ENCODE data around the gene ESYT2. TPM values are rescaled to one million over a fixed set of nuclear protein-coding genes. Genes with fewer than 3 reads are reported as not detected.

ESYT2 gene
- total and polyA plus RNA-seq, 7 donors: 27.5 to 63.4 (median 44.0) TPM

DNA sequence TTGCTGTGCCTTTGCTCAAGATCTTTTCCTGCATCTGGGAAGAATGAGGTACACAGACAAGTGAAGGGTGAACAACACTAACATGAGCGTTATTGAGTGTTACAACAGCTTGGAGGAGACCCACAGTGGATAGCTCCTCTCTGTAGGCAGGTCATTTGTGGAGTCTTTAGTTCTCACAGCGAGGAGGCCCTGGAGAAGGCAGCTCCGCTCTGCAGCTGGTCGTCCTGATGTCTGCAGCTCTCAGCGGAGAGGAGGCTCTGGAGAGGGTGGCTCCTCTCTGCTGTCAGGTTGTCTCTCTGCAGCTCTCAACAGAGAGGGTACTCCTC lies 20.1 kb upstream of the ESYT2 start:
- H3K36me3 ChIP-seq (ENCODE audit: insufficient read depth in 1 of 2, low read depth in 1 of 2): no peaks in the 10 kb centered on the region
- peaks cover 5% of the 10 kb centered on the region for H3K4me1 ChIP-seq
- no peaks in the 10 kb centered on the region for H3K9me3 ChIP-seq
- intact Hi-C loops (cut with DNase I): no loop called here
- 87 to 91% (median 89%) methylated on average over 5 of the region's 5 CpGs for WGBS, 3 donors
- no peak for DNase-seq
- no peaks in the 10 kb centered on the region for H3K27me3 ChIP-seq (ENCODE audit: insufficient read depth in 3 of 3, low read length in 2 of 3)
- H3K4me3 ChIP-seq: no peak overlapping the region
- TF ChIP-seq CTCF (IDR thresholded peaks at IDR 0.05): no peak
- no peak for ATAC-seq
- no peak overlapping the region for H3K27ac ChIP-seq

- TF ChIP-seq CTCF (IDR thresholded peaks at IDR 0.05): no peak
- peaks cover 5% of the 10 kb centered on the region for H3K4me1 ChIP-seq
- no peaks in the 10 kb centered on the region for H3K9me3 ChIP-seq
- intact Hi-C loops (cut with DNase I): no loop called here
- no peaks in the 10 kb centered on the region for H3K36me3 ChIP-seq (ENCODE audit: insufficient read depth in 1 of 2, low read depth in 1 of 2)
- ATAC-seq (peak in 2 of 4 donors; percentile 44 to 54), DNase-seq (no peak)
- no peaks in the 10 kb centered on the region for H3K27me3 ChIP-seq (ENCODE audit: insufficient read depth in 3 of 3, low read length in 2 of 3)
- peak overlapping the region; percentile 54 for H3K4me3 ChIP-seq
- 50 to 83% (median 51%) methylated on average over 1 of the region's 1 CpG for WGBS, 3 donors
- peak overlapping the region; percentile 33 for H3K27ac ChIP-seq
Measured at GRCh38 chr7:158847451-158847866, 18.1 kb upstream of the ESYT2 start.

DNA sequence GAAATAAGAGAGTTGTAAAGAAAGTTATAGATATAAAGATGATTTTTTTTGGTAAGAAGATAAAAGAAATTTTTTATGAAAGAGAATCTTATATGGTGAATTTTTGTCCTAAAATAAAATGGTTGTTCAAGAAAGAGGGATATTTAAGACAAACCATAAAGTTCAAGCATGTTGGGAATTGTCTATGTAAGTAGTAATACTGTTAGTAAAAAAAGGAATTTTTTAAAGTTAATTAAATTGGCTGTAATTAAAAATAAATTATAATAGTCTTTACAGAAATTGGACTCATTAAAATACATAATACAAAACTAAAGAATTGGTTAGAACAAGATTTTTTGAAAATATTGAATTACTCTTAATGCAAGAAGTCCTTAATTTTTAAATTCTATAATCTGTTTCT lies 17.0 kb upstream of the ESYT2 start:
- Histone ChIP-seq H3K4me3 (no peak overlapping the region), H3K4me1 (peaks cover 5% of the 10 kb centered on the region), H3K9me3 (no peaks in the 10 kb centered on the region), H3K36me3 (ENCODE audit: insufficient read depth in 1 of 2, low read depth in 1 of 2) (no peaks in the 10 kb centered on the region), H3K27ac (no peak overlapping the region), H3K27me3 (ENCODE audit: insufficient read depth in 3 of 3, low read length in 2 of 3) (no peaks in the 10 kb centered on the region)
- TF ChIP-seq CTCF (IDR thresholded peaks at IDR 0.05): no peak
- ATAC-seq: no peak
- intact Hi-C loops (cut with DNase I): no loop called here
- no peak for DNase-seq

DNA sequence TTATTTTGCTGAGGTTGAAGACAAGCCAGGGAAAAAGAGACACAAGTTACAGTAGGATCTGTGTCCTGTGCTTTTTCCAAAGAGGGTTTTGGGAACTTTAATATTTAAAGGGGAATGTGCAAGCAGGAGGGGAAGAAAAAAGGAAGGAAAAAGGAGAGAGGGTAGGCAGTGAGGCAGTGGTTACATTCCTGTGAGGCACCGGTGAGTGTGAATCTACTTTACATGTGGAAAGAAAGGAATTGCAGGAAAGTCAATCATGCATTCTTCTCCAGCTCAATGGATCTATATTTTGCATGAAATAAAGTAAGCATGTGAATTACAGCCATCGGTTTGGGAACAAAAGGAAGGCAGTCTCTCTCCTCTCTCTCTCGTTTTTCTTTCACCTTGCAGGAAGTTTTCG lies 14.5 kb upstream of the ESYT2 start:
- Histone ChIP-seq H3K4me3 (no peak overlapping the region), H3K9me3 (no peaks in the 10 kb centered on the region), H3K36me3 (ENCODE audit: insufficient read depth in 1 of 2, low read depth in 1 of 2) (no peaks in the 10 kb centered on the region), H3K27ac (no peak overlapping the region), H3K4me1 (peaks cover 5% of the 10 kb centered on the region), H3K27me3 (ENCODE audit: insufficient read depth in 3 of 3, low read length in 2 of 3) (no peaks in the 10 kb centered on the region)
- no peak for DNase-seq
- 35 to 39% (median 37%) methylated on average over 4 of the region's 4 CpGs for WGBS, 3 donors
- intact Hi-C loops (cut with DNase I): no loop called here
- no peak for TF ChIP-seq CTCF (IDR thresholded peaks at IDR 0.05)
- ATAC-seq: no peak

- Histone ChIP-seq H3K27me3 (ENCODE audit: insufficient read depth in 3 of 3, low read length in 2 of 3) (no peaks in the 10 kb centered on the region), H3K4me3 (no peak overlapping the region), H3K27ac (no peak overlapping the region), H3K36me3 (ENCODE audit: insufficient read depth in 1 of 2, low read depth in 1 of 2) (no peaks in the 10 kb centered on the region), H3K9me3 (no peaks in the 10 kb centered on the region), H3K4me1 (peaks cover 2% of the 10 kb centered on the region)
- TF ChIP-seq CTCF (IDR thresholded peaks at IDR 0.05): no peak
- WGBS, 3 donors: 85 to 88% (median 86%) methylated on average over 4 of the region's 4 CpGs
- DNase-seq (no peak), ATAC-seq (no peak)
- intact Hi-C loops (cut with DNase I): no loop called here
Measured at GRCh38 chr7:158842486-158842885, 13.2 kb upstream of the ESYT2 start.

All from psoas muscle (tissue), 8 donors.